Spleen (tissue), 7 donors: ENCODE data around the gene AFF1.

ENCODE experiments used
- POLR2A ChIP-seq, 3 donors: fragments of 450-650 bp; IDR thresholded peaks; one replicate each; pipeline ENCODE4 v1.5.1; 2017; ENCODE audit warnings: antibody characterized with exemption in 3 of 3, mild to moderate bottlenecking in 1 of 3
- POLR2AphosphoS5 ChIP-seq, 3 donors: sonication (generic); formaldehyde crosslinking; IDR thresholded peaks; one replicate each; pipeline ENCODE4 v1.5.1; 2017; ENCODE audit warnings: antibody characterized with exemption in 3 of 3
- TF ChIP-seq, protein P1 (sequence below), 11 experiments: fragments of 200-600 bp in 7 of 11; fragments of 450-650 bp in 4 of 11; sonication (generic) in 4 of 11; IDR thresholded peaks in 8 of 11; conservative IDR thresholded peaks in 3 of 11; 1 replicate in 7 of 11; 2 replicates in 4 of 11; pipeline versions ENCODE4 v1.4.0 to v1.8.0; 2016 to 2021; ENCODE audit warnings: antibody characterized with exemption in 11 of 11, inconsistent platforms in 4 of 11, mild to moderate bottlenecking in 1 of 11
- donor health status: DM: no; HTN: no; CAD: no; lungs with moderate emphysema.
- donor health status: DM: no; HTN: no; CAD: no.
- donor health status: DM: no; HTN: no; CAD: no.

DNA sequence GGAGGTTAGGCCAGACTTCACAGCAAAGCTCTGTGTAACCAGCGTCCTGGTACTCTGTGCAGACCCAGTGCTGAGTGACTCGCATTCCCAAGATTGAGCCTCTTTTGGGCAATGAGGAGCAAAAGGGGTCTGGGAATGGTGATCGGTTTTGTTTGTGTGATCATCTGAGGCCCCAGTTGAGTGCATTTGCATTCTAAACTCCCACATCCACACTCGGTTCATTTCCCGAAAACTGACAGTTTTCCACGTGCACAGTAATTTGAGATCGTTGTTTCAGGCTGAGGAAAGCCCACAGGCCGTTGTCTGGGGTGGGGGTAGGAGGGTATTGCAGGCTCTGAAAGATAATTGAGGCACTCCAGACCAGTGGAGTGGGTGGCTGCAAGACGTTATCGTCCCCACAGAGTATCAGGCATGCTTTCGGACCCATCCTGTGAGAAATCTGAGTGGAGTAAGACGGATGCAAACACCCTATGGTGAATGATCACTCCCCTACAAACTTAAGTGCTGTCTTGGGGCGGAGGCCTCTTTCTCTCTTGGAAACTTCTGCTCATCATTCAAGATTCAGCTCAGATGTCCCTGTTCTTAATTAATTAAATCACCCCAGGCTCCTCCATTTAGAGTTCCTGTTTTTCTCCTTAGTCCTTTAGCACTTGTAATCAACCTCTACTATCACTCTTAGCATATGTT, 96.1 kb downstream of the AFF1 start:
- TF ChIP-seq, protein P1, sequence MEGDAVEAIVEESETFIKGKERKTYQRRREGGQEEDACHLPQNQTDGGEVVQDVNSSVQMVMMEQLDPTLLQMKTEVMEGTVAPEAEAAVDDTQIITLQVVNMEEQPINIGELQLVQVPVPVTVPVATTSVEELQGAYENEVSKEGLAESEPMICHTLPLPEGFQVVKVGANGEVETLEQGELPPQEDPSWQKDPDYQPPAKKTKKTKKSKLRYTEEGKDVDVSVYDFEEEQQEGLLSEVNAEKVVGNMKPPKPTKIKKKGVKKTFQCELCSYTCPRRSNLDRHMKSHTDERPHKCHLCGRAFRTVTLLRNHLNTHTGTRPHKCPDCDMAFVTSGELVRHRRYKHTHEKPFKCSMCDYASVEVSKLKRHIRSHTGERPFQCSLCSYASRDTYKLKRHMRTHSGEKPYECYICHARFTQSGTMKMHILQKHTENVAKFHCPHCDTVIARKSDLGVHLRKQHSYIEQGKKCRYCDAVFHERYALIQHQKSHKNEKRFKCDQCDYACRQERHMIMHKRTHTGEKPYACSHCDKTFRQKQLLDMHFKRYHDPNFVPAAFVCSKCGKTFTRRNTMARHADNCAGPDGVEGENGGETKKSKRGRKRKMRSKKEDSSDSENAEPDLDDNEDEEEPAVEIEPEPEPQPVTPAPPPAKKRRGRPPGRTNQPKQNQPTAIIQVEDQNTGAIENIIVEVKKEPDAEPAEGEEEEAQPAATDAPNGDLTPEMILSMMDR (IDR thresholded peaks at IDR 0.05 in 8 of 11, conservative IDR thresholded peaks at IDR 0.05 in 3 of 11), result no peak
- TF ChIP-seq POLR2AphosphoS5 (IDR thresholded peaks at IDR 0.05) (no peak), POLR2A (IDR thresholded peaks at IDR 0.05) (no peak)
